HepG2 (cell line): ENCODE measurements around the gene ZNF691. TPM values are rescaled to one million over a fixed set of nuclear protein-coding genes. Genes with fewer than 3 reads are reported as not detected.

Experiments used
- ATAC-seq: fragments of 200-7000 bp; cut with Tn5 transposase; 3 replicates; pipeline ENCODE4 v1.9.1; 2020; ENCODE audit warnings: mild to moderate bottlenecking, moderate library complexity
- BruUV-seq: library from RNA; stranded (reverse); fragments of 400-500 nt; replicated peaks from 2 replicates; lab custom pipeline; 2021; lab: Mats Ljungman, UMichigan
- CTCF ChIA-PET: fragments of 300-600 bp; formaldehyde crosslinking; extraction: SDS; loops from one replicate; lab custom pipeline; 2021; ENCODE audit warnings: low total read pairs, inconsistent platforms, low intra/inter-chr PET ratio; lab: Yijun Ruan, JAX
- POLR2A ChIA-PET: fragments of 350-600 bp; sonication (Branson Sonifier 250); formaldehyde crosslinking; loops from one replicate; lab custom pipeline; 2020; ENCODE audit warnings: antibody characterized with exemption, inconsistent platforms; lab: Yijun Ruan, JAX
- DNase-seq: peaks from one replicate; pipeline ENCODE4 v3.0.0-alpha.2; 2015; ENCODE audit warnings: low spot score
- FAIRE-seq: peaks from 3 replicates; lab custom pipeline; 2011; peaks lifted over from hg19 to GRCh38; lab: Jason Lieb, UNC
- H2AFZ ChIP-seq: one replicate; pipeline ENCODE4 v1.6.1; 2011; ENCODE audit warnings: low read length, inconsistent platforms
- H3K27ac ChIP-seq: fragments of 300-600 bp; 3 replicates; pipeline ENCODE4 v1.8.0; 2011; ENCODE audit warnings: mixed run types, mild to moderate bottlenecking, mixed read lengths, low read length, inconsistent platforms; ENCODE audit not compliant: insufficient read depth; ENCODE audit errors: extremely low read length
- H3K27me3 ChIP-seq, 2 experiments: fragments of 200-600 bp in 1 of 2; 2 replicates in 1 of 2; 3 replicates in 1 of 2; pipeline versions ENCODE4 v1.6.0 to v1.8.0; 2011; ENCODE audit warnings: low read length in 2 of 2, mild to moderate bottlenecking in 2 of 2, moderate library complexity in 2 of 2, inconsistent platforms in 1 of 2; ENCODE audit not compliant: insufficient read depth in 2 of 2, control insufficient read depth in 1 of 2
- H3K36me3 ChIP-seq, 2 experiments: fragments of 200-600 bp in 1 of 2; replicated peaks in 1 of 2; 2 replicates in 1 of 2; 3 replicates in 1 of 2; pipeline versions ENCODE4 v1.5.1 to v1.8.0; 2011; ENCODE audit warnings: low read length in 2 of 2, inconsistent platforms in 1 of 2; ENCODE audit not compliant: insufficient read depth in 2 of 2, control insufficient read depth in 1 of 2
- H3K4me1 ChIP-seq: 2 replicates; pipeline ENCODE4 v1.5.1; 2012; ENCODE audit warnings: low read length, inconsistent platforms; ENCODE audit not compliant: insufficient read depth
- H3K4me2 ChIP-seq: 2 replicates; pipeline ENCODE4 v1.6.0; 2011; ENCODE audit warnings: low read depth, low read length, inconsistent platforms
- H3K4me3 ChIP-seq, 3 experiments: fragments of 200-600 bp in 1 of 3; sonication (generic), shearing (Covaris generic) in 1 of 3; replicated peaks in 1 of 3; 2 replicates each; pipeline ENCODE4 v1.5.1; 2011 to 2016; ENCODE audit warnings: low read length in 3 of 3, inconsistent platforms in 2 of 3, low read depth in 2 of 3, mild to moderate bottlenecking in 2 of 3, control low read depth in 1 of 3, mixed read lengths in 1 of 3; ENCODE audit not compliant: insufficient read depth in 1 of 3
- H3K79me2 ChIP-seq: one replicate; pipeline ENCODE4 v1.6.1; 2011; ENCODE audit warnings: low read length, inconsistent platforms; ENCODE audit not compliant: insufficient read depth
- H3K9ac ChIP-seq: 2 replicates; pipeline ENCODE4 v1.6.0; 2011; ENCODE audit warnings: mild to moderate bottlenecking, low read depth, low read length, inconsistent platforms; ENCODE audit not compliant: insufficient read depth
- H3K9me3 ChIP-seq: 2 replicates; pipeline ENCODE4 v1.5.1; 2012; ENCODE audit warnings: mild to moderate bottlenecking, low read length
- H4K20me1 ChIP-seq: 2 replicates; pipeline ENCODE4 v1.6.0; 2011; ENCODE audit warnings: inconsistent platforms, mild to moderate bottlenecking, low read length, moderate library complexity; ENCODE audit not compliant: insufficient read depth
- BORCS8-MEF2B ChIP-seq: sonication (generic); formaldehyde crosslinking; IDR thresholded peaks from 2 replicates; pipeline ENCODE4 v1.8.0; 2022; ENCODE audit warnings: mild to moderate bottlenecking, missing genetic modification reagents
- NR3C1 ChIP-seq: sonication (generic); formaldehyde crosslinking; IDR thresholded peaks from 2 replicates; pipeline ENCODE4 v1.4.0; 2020; ENCODE audit warnings: missing genetic modification reagents
- SP4 ChIP-seq: sonication (generic); formaldehyde crosslinking; IDR thresholded peaks from 2 replicates; pipeline ENCODE4 v1.8.1; 2023; ENCODE audit warnings: mild to moderate bottlenecking, missing genetic modification reagents
- STAT5B ChIP-seq: sonication (generic); formaldehyde crosslinking; IDR thresholded peaks from 2 replicates; pipeline ENCODE4 v1.4.0; 2020; ENCODE audit warnings: missing genetic modification reagents
- TMF1 ChIP-seq: sonication (generic); formaldehyde crosslinking; IDR thresholded peaks from 2 replicates; pipeline ENCODE4 v1.8.1; 2022; ENCODE audit warnings: low read depth, missing genetic modification reagents
- ZKSCAN1 ChIP-seq: fragments of 150-350 bp; IDR thresholded peaks from 2 replicates; pipeline ENCODE4 v1.6.1; 2014; ENCODE audit warnings: low read length
- ZNF24 ChIP-seq: fragments of 450-650 bp; IDR thresholded peaks from 2 replicates; pipeline ENCODE4 v1.6.1; 2017; ENCODE audit warnings: antibody characterized with exemption, mild to moderate bottlenecking
- ZNF557 ChIP-seq: sonication (generic); formaldehyde crosslinking; IDR thresholded peaks from 2 replicates; pipeline ENCODE4 v1.4.0; 2020; ENCODE audit warnings: missing genetic modification reagents
- WGBS: methylation state at CpG from one replicate; pipeline ENCODE4 v1.1.6; 2017; ENCODE audit warnings: low lambda C conversion rate; 5-methylcytosine and 5-hydroxymethylcytosine counted together
- in situ Hi-C: cut with HindIII; loops from 2 replicates; pipeline ENCODE4 v1.10.0; 2017; ENCODE audit warnings: low pct_unique_long_range_greater_than_20kb; ENCODE audit not compliant: extremely low pct_ligation_motif_present
- intact Hi-C: fragments of 100-400 bp; cut with micrococcal nuclease; formaldehyde crosslinking; loops from one replicate; pipeline ENCODE4 v1.10.0; 2022; ENCODE audit not compliant: unreplicated experiment
- polyA plus RNA-seq, 8 experiments: library from polyadenylated mRNA; depleted of rRNA in 3 of 8; stranded (reverse) in 7 of 8; unstranded in 1 of 8; fragments of >200 nt; fragmentation: Illumina TruSeq in 4 of 8; extraction: Trizol in 4 of 8; gene quantifications; 2 replicates each; pipeline versions ENCODE4 v1.2.1 to v1.2.3, GENCODE V29; 2011 to 2016; ENCODE audit warnings: low read depth in 4 of 8, missing spikeins in 1 of 8, mixed read lengths in 1 of 8; ENCODE audit not compliant: insufficient read depth in 1 of 8
- total RNA-seq, 5 experiments: library from RNA; depleted of rRNA; stranded (reverse); fragments of >200 nt; fragmentation: Illumina TruSeq; extraction: Trizol; gene quantifications; 2 replicates each; pipeline ENCODE4 v1.2.3, GENCODE V29; 2016; ENCODE audit warnings: low read depth in 1 of 5
- TF ChIP-seq, protein P1 (sequence below): sonication (generic); formaldehyde crosslinking; IDR thresholded peaks from 2 replicates; pipeline ENCODE4 v1.4.0; 2020; ENCODE audit warnings: missing genetic modification reagents, borderline replicate concordance
- TF ChIP-seq, protein P2 (sequence below): sonication (generic); formaldehyde crosslinking; IDR thresholded peaks from 2 replicates; pipeline ENCODE4 v1.8.1; 2023; ENCODE audit warnings: missing genetic modification reagents, inconsistent platforms, borderline replicate concordance
- TF ChIP-seq, protein P3 (sequence below): sonication (generic); formaldehyde crosslinking; IDR thresholded peaks from one replicate; pipeline ENCODE4 v1.5.1; 2020; ENCODE audit warnings: mild to moderate bottlenecking, missing genetic modification reagents; ENCODE audit errors: not compliant biosample characterization
- TF ChIP-seq, protein P4 (sequence below): sonication (generic); formaldehyde crosslinking; IDR thresholded peaks from 2 replicates; pipeline ENCODE4 v1.5.0; 2020; ENCODE audit warnings: mild to moderate bottlenecking, missing genetic modification reagents

Gene ZNF691
- total and polyA plus RNA-seq, 2 of the 13 experiments (the other 11 are each of a cell fraction or from before 2014, with no cell fraction given), result 7.6 to 7.8 TPM

DNA sequence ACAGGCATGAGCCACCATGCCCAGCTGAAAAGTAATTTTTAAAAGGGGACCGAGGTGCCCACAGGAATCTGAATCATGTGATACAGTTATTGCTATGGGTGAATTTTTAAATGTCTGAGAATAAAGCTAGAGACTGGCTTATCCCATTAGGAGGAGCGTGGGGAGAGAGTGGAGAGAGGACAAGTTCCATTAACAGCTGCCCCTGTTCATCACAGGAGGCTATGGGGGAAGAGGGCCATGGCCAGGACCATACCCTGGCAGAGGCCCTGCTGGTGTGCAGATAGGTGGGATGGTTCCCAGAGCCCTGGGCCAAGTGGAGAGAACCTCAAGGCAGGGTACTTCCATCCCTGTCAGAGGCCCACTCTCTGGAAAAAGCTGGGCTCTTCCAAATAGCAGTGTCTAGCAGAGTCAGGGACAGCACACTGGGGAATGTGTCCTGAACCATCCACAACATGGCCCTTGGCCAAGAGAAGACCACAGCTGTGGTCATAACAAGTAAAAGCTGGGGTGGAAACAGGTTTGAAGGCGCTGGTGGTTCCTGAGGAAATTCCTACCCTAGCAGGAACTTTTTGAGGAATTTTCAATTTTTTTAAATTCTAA lies 13.7 kb upstream of the ZNF691 start:
- H3K36me3 ChIP-seq, result no peaks in the 10 kb centered on the region
- no peak for FAIRE-seq
- no peak for ATAC-seq
- H3K4me2 ChIP-seq, result no peak overlapping the region
- no peaks in the 10 kb centered on the region for H4K20me1 ChIP-seq
- 89% methylated on average over 3 of the region's 3 CpGs for WGBS
- no peak overlapping the region for H3K27ac ChIP-seq
- BruUV-seq, result no TSS peak
- ChIA-PET CTCF (no interaction called here), POLR2A (no interaction called here)
- H2AFZ ChIP-seq, result no peak overlapping the region
- no peak overlapping the region for H3K9ac ChIP-seq
- no peaks in the 10 kb centered on the region for H3K4me1 ChIP-seq
- DNase-seq, result no peak
- no peaks in the 10 kb centered on the region for H3K27me3 ChIP-seq
- H3K9me3 ChIP-seq, result no peaks in the 10 kb centered on the region
- in situ Hi-C loops, result no loop called here
- no peak overlapping the region for H3K4me3 ChIP-seq
- intact Hi-C loops, result no loop called here
- H3K79me2 ChIP-seq, result no peaks in the 10 kb centered on the region
- TF ChIP-seq ZKSCAN1, result no peak
- no peak for TF ChIP-seq ZNF24
- TF ChIP-seq, protein P1, sequence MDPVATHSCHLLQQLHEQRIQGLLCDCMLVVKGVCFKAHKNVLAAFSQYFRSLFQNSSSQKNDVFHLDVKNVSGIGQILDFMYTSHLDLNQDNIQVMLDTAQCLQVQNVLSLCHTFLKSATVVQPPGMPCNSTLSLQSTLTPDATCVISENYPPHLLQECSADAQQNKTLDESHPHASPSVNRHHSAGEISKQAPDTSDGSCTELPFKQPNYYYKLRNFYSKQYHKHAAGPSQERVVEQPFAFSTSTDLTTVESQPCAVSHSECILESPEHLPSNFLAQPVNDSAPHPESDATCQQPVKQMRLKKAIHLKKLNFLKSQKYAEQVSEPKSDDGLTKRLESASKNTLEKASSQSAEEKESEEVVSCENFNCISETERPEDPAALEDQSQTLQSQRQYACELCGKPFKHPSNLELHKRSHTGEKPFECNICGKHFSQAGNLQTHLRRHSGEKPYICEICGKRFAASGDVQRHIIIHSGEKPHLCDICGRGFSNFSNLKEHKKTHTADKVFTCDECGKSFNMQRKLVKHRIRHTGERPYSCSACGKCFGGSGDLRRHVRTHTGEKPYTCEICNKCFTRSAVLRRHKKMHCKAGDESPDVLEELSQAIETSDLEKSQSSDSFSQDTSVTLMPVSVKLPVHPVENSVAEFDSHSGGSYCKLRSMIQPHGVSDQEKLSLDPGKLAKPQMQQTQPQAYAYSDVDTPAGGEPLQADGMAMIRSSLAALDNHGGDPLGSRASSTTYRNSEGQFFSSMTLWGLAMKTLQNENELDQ (CRISPR knock-in tag), result no peak
- TF ChIP-seq, protein P2, sequence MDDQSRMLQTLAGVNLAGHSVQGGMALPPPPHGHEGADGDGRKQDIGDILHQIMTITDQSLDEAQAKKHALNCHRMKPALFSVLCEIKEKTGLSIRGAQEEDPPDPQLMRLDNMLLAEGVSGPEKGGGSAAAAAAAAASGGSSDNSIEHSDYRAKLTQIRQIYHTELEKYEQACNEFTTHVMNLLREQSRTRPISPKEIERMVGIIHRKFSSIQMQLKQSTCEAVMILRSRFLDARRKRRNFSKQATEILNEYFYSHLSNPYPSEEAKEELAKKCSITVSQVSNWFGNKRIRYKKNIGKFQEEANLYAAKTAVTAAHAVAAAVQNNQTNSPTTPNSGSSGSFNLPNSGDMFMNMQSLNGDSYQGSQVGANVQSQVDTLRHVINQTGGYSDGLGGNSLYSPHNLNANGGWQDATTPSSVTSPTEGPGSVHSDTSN (CRISPR knock-in tag), result no peak
- no peak for TF ChIP-seq ZNF557
- TF ChIP-seq BORCS8-MEF2B, result no peak
- TF ChIP-seq SP4 (CRISPR knock-in tag), result no peak
- TF ChIP-seq, protein P3, sequence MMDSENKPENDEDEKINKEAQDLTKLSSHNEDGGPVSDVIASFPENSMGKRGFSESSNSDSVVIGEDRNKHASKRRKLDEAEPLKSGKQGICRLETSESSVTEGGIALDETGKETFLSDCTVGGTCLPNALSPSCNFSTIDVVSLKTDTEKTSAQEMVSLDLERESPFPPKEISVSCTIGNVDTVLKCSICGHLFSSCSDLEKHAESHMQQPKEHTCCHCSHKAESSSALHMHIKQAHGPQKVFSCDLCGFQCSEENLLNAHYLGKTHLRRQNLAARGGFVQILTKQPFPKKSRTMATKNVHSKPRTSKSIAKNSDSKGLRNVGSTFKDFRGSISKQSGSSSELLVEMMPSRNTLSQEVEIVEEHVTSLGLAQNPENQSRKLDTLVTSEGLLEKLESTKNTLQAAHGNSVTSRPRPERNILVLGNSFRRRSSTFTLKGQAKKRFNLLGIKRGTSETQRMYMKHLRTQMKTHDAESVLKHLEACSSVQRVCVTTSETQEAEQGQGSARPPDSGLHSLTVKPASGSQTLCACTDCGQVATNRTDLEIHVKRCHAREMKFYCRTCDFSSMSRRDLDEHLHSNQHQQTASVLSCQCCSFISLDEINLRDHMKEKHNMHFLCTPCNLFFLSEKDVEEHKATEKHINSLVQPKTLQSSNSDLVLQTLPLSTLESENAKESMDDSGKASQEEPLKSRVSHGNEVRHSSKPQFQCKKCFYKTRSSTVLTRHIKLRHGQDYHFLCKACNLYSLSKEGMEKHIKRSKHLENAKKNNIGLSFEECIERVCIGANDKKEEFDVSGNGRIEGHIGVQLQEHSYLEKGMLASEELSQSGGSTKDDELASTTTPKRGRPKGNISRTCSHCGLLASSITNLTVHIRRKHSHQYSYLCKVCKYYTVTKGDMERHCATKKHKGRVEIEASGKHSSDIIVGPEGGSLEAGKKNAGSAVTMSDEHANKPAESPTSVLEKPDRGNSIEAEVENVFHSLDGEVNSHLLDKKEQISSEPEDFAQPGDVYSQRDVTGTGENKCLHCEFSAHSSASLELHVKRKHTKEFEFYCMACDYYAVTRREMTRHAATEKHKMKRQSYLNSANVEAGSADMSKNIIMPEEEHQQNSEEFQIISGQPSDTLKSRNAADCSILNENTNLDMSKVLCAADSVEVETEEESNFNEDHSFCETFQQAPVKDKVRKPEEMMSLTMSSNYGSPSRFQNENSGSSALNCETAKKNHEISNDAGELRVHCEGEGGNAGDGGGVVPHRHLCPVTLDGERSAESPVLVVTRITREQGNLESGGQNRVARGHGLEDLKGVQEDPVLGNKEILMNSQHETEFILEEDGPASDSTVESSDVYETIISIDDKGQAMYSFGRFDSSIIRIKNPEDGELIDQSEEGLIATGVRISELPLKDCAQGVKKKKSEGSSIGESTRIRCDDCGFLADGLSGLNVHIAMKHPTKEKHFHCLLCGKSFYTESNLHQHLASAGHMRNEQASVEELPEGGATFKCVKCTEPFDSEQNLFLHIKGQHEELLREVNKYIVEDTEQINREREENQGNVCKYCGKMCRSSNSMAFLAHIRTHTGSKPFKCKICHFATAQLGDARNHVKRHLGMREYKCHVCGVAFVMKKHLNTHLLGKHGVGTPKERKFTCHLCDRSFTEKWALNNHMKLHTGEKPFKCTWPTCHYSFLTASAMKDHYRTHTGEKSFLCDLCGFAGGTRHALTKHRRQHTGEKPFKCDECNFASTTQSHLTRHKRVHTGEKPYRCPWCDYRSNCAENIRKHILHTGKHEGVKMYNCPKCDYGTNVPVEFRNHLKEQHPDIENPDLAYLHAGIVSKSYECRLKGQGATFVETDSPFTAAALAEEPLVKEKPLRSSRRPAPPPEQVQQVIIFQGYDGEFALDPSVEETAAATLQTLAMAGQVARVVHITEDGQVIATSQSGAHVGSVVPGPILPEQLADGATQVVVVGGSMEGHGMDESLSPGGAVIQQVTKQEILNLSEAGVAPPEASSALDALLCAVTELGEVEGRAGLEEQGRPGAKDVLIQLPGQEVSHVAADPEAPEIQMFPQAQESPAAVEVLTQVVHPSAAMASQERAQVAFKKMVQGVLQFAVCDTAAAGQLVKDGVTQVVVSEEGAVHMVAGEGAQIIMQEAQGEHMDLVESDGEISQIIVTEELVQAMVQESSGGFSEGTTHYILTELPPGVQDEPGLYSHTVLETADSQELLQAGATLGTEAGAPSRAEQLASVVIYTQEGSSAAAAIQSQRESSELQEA (CRISPR knock-in tag), result no peak
- no peak for TF ChIP-seq NR3C1 (CRISPR knock-in tag)
- no peak for TF ChIP-seq STAT5B (CRISPR knock-in tag)
- no peak for TF ChIP-seq TMF1 (CRISPR knock-in tag)
- TF ChIP-seq, protein P4, sequence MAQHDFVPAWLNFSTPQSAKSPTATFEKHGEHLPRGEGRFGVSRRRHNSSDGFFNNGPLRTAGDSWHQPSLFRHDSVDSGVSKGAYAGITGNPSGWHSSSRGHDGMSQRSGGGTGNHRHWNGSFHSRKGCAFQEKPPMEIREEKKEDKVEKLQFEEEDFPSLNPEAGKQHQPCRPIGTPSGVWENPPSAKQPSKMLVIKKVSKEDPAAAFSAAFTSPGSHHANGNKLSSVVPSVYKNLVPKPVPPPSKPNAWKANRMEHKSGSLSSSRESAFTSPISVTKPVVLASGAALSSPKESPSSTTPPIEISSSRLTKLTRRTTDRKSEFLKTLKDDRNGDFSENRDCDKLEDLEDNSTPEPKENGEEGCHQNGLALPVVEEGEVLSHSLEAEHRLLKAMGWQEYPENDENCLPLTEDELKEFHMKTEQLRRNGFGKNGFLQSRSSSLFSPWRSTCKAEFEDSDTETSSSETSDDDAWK (CRISPR knock-in tag), result no peak
